ENCODE data around the gene XYLT1. TPM values are rescaled to one million over a fixed set of nuclear protein-coding genes. Genes with fewer than 3 reads are reported as not detected.
"Not testable (repeated sequence)": the region's sequence is repeated elsewhere in the genome, so short reads cannot be mapped to it uniquely, and the experiment has no call there.

Gene XYLT1
- total RNA-seq, 2 donors from 2014 or later = 24.2 to 28.6 TPM

DNA sequence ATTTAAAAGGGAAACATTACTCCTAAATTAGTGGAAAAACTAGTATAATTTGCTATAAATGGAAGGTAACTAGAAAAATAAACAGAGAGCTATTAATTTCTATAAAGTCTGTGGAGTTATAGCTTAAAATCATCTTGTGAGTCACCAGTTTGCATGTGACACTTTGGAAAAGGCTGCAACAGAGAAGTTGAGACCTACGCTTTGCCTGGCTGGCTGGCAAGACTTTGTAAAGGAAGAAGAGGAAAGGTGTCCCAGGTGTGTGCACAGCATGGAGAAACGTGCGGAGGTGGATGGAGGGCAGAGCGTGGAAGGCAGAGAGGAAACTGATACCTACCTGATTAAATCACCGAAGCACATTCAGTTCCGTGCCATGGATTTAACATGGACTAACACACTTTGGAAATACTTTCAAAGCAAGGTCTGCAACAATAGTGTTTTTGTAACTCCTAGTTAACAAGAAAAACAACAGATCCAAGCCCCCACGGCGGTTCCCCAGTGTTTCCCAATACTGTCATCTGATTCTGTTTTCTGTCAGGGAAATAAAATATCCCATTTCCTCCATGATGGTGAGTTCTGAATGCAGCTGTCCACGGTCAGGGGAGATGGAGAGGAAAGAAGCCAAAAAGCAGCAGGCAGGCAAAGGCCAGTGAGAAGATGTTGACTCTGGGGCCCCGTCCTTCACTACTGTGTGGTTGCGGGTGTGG is 134.8 kb downstream of the XYLT1 start:
- DNase-seq (no peak), ATAC-seq (no peak)
- intact Hi-C loops (cut with DNase I, micrococcal nuclease) = no loop called here

DNA sequence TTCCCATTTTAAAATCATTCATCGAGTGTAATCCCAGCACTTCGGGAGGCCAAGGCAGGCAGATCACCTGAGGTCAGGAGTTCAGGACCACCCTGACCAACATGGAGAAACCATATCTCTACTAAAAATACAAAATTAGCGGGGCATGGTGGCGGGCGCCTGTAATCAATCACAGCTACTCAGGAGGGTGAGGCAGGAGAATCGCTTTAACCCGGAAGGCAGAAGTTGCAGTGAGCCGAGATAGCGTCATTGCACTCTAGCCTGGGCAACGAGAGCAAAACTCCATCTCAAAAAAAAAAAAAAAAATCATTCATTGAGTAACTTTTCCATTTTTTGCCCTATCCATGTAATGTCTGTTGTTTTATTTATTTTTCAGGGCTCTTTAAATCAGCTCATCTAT is 135.4 kb downstream of the XYLT1 start:
- intact Hi-C loops (cut with DNase I, micrococcal nuclease); DNase-seq; ATAC-seq: not testable (repeated sequence)

DNA sequence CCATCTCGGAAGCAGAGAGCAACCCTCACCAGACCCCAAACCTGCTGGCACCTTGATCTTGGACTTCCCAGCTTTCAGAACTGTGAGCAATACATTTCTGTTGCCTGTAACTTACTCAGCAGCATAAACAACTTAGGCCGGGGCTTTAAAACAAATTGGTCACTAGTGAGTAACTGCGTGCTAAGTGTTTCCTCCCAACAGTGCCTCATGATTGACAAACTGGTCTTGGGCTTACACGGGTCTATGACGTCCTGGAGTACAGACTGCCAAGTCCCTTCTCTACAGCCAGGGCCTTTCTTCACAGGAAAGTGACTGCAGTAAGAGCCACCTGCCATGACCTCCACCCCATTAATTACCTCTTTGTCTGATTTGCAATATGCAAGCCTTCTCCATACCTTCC is 136.7 kb downstream of the XYLT1 start:
- intact Hi-C loops (cut with DNase I, micrococcal nuclease) = no loop called here
- no peak for DNase-seq
- no peak for ATAC-seq

DNA sequence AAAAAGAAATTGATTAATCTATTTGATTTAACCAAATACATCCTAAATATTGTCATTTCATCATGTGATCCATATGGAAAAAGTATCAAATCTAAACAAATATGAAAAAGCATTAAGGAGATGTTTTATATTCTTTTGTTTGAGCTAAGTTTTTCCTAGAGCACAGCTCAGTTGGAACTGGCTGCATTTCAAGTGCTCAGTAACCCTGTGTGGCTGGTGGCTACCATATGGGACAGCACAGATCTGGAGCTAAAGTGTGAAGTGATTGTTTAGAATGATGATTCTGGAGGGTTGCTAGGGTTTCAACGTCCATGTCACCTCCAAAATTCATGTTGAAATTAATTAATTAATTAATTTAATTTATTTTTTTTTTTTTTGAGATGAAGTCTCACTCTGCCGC is 137.5 kb downstream of the XYLT1 start:
- intact Hi-C loops (cut with DNase I, micrococcal nuclease) = no loop called here
- no peak for DNase-seq
- no peak for ATAC-seq

DNA sequence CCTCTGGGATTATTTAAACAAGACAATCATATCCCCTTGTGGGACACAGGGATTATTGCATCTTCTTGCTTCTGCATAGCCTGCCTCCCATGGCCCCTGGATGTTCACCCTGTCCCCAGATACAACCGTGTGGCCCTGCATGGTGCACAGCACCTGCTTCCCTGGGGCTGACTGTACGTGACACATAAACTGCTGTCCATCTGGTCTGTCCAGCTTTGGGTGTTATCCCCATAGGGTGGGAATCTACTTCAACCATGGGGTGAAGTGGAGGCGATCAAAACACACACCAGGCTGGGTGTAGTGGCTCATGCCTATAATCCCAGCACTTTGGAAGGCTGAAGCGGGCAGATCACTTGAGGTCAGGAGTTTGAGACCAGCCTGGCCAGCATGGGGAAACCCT is 138.8 kb downstream of the XYLT1 start:
- ATAC-seq = no peak
- intact Hi-C loops (cut with DNase I, micrococcal nuclease) = no loop called here
- DNase-seq = no peak

DNA sequence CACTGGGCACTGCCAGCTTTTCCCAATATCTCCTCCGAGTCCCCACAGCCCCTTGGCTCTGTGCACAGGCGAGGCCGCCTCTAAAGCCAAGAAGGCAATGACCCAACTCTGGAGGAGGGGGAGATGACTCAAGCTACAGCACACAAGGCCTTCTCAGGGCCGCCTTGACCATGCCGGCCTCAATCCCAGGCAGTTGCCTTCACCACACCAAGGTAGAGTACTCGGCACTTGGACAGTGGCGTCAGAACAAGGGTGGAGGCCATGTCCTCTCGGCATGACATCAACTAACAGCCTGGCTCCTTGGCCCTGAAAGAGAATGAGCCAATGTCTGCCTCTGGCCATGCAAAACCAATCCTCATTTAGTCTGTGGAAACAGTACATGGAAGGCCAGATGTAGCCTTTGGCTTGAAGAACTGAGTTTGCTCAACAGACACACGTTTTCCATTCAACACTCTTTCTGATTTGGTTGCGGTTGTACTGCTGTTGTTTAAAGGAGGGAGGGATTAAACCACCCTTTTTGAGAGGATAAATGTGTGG is 139.6 kb downstream of the XYLT1 start:
- DNase-seq (no peak), ATAC-seq (no peak)
- intact Hi-C loops (cut with DNase I, micrococcal nuclease) = no loop called here

DNA sequence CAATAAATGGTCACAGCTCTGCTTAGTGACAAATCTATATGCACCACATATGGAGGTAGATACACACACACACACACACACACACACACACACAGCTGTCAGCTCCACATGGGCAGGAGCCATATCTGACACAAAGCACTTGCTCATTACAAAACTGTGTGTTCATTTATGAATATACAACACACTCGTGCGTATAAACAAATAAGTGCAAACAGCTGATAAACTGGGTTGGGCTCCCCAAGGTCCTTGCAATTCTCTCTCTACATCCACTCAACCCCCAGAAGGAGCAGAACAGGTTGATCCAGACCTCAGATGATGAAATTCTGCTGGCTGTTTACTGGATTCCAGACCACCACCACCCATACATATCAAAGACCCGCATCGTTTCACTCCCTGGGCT is 140.7 kb downstream of the XYLT1 start:
- DNase-seq = no peak
- intact Hi-C loops (cut with DNase I, micrococcal nuclease) = no loop called here
- ATAC-seq = peak; percentile 60

DNA sequence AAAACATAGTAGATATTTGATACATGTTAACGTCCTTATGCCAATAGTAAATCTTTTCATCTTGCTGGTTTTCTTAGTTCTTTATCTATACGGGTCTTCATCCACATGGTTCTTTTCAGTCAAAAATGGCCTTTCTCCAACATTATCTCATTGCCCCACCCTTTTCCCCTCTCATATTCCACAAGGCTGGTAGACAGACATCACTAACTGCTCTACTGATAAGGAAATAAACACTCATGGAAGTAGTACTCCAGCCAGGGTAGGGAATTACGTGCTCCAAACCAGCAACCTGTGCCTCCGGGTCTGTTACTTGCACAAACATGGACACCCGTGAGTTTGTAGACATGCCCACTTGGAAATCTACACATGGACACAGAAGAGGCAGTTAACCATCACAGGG is 141.4 kb downstream of the XYLT1 start:
- DNase-seq (no peak), ATAC-seq (peak; percentile 71)
- intact Hi-C loops (cut with DNase I, micrococcal nuclease) = no loop called here

DNA sequence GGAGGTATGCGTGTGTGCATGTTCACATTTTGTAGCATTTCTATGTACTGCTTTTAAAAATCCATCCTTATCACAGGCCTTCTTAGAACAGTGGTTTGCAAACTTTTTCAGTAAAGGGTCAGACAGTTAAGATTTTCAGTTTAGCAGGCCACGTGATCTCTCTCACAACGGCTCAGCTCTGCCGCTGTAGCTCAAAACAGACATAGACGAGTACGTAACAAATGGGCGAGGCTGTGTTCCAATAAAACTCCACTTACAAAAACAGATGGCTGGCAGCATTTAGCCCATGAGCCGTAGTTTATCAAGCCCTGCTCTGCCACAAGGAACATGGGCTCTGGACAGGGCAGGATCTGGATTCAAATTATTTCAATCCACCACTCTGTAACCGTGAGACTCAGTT is 141.8 kb downstream of the XYLT1 start:
- ATAC-seq (peak; percentile 90), DNase-seq (peak; percentile 55 to 83)
- intact Hi-C loops (cut with DNase I, micrococcal nuclease) = no loop called here

DNA sequence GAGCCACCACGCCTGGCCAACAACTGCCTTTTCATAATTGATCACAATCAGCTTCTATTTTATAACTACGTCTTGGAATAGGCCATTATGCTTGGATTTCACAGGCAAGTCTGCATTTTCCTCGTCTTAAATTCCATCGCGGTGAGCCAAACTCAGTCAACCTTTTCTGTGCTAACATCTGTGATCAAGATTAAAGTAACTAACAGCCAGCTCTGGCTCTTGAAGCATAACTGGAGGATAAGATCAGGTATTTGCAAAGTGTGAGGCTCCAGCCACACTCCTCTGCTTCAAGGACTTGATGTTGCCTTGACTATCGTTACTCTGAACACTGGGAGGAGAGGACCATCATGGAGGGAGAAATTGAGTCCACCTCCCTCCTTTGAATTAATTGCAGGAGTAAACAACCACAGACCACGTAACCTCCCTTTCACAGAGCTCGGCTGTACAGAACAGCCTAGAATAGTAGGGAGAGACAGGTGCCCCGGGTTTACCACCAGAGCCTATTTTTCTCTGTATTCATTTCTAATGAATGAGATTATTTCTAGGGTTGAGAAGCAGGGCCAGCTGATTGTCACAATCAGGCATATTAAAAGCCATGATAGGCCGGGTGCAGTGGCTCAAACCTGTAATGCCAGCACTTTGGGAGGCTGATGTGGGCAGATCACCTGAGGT is 143.0 kb downstream of the XYLT1 start:
- DNase-seq = no peak
- ATAC-seq = no peak
- intact Hi-C loops (cut with DNase I, micrococcal nuclease) = no loop called here

DNA sequence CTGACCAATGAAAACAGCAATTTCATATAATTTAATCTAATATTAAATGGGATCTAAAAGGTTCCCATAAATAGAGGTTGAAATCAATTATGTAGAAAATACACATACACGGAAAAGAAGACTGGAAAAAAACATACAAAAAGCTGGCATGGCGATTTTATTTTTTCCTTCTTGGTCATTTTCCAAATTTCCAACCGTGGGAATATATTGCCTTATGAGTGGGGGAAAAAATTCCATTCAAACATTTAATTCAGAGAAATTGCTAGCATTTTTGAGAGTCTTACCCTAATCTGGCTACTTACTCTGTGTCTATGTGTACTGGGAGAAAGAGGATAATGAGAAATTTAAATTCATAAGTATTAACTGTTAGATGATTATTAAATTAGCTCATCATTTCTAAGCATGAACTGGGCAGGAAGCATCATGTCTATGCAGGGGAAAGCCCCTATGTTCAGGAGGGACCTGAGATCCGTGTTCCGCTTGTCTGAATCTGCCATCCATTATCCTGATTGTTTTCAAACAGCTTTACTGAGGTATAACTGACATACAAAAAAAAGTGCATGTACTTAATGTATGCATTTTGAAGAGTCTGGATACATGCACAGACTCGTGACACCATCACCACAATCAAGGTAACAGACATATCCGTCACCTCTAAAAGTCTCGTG is 145.2 kb downstream of the XYLT1 start:
- ATAC-seq (no peak), DNase-seq (no peak)
- intact Hi-C loops (cut with DNase I, micrococcal nuclease) = no loop called here

DNA sequence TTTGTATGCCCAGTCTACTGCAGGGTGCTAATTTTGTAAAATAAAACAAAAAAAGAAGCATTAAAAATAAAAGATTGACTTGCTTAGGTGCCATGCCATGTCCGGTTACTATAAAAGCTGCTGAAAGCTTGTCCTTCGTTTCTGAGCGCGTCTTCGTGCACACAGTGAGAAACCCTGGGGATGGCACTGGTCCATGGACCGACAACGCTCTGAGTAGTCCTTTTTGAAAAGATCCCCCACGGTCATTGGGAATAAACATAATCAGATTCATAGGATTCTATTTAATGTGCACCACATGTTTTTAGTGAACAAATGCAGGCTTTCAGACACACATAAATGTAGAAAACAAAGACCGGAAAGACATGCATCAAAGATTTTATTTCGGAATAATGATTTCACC is 146.3 kb downstream of the XYLT1 start:
- no peak for ATAC-seq
- intact Hi-C loops (cut with DNase I, micrococcal nuclease) = no loop called here
- no peak for DNase-seq

DNA sequence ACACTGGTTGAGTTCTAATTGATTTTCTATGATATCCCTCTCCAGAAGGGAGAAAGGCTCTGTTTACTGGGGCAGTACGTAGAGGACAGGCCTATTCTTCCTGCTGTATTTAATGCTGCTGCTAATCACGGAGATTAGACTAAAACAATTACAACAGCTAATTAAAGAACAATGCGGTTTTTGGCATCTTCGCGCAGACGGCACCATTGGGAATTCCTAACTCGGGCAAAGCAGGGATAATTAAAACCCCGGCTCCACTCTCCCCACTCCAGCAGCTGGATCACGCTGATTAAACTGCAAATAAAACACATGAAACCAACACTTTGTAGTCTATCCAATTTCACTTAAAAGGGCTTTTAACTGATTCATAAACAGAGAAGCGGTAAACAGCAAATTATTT is 147.6 kb downstream of the XYLT1 start:
- ATAC-seq (no peak), DNase-seq (no peak)
- intact Hi-C loops (cut with DNase I, micrococcal nuclease) = no loop called here

DNA sequence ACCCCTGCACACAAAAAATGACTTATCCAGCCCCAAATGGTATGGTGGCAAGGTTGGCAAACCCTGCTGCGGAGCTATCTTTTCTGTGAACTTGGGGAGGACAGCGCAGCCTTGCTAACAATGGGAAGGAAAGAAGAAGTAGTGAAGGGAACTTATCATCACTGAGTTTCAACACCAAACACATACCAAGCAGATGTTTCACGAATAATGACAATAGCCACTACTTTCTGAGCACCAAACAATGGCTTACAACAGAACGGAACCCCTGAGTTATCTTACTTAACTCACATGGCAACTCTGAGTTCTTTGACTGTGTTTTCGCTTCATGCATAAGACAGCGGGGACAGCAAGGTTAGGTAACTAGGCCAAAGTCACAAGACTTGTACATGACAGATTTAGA is 148.9 kb downstream of the XYLT1 start:
- intact Hi-C loops (cut with DNase I, micrococcal nuclease) = no loop called here
- ATAC-seq (no peak), DNase-seq (no peak)

DNA sequence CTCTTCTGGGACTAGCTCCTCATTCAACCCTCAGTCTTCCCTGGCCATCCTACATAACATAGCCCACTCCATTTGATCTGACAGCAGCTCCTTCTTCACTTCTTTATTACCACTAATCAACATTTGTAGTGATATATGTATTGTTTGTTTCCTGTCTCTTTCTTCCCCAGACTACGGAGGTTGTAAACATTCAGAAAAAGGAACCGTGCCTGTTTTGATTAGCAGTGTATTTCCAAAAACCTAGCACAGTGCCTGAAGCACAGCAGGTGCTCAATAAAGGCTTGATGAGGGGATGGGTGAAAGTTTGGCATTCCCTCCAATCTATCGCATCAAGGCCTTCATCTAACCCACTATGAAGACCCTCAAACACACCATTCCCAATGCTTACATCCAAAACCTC is 150.8 kb downstream of the XYLT1 start:
- DNase-seq (no peak), ATAC-seq (no peak)
- intact Hi-C loops (cut with DNase I, micrococcal nuclease) = no loop called here

DNA sequence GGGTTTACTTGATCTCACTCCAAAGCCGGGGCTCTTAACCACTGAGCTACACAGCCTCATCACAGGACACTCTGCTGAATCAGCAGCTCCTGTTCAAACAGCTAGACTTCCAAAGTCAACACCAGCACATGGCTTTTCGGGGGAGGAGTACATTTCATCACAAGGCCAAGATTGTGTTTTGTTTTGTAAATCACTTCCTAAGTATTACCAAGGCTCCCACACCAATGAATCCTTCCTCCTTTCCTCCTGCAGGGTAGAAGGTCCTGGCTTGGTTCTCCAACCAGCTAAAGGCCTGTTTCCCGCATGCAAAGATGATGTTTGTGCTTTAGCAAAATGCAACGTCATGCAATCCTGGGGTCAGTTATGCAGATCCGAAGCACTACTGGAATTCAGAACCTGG is 152.5 kb downstream of the XYLT1 start:
- DNase-seq (no peak), ATAC-seq (peak; percentile 38)
- intact Hi-C loops (cut with DNase I, micrococcal nuclease) = no loop called here

DNA sequence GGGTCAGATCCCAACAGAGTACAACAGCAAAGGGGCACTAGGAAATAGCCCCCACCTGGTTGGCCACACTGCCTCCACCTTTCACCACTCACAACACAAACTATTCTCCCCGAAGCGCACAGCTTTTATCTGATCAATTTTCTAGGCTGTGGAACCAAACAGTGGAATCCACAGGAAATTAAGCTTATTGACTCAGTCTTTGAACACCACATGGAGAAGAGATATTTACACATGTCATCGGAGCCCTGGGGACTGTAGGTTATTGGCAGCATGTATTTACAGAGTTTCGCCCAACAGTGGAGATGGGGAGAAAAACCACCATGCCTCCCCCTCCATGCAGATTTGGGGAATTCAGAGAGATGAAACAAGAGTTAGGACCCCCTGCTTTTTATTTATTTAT is 154.8 kb downstream of the XYLT1 start:
- DNase-seq = no peak
- intact Hi-C loops (cut with DNase I, micrococcal nuclease) = no loop called here
- ATAC-seq = no peak

DNA sequence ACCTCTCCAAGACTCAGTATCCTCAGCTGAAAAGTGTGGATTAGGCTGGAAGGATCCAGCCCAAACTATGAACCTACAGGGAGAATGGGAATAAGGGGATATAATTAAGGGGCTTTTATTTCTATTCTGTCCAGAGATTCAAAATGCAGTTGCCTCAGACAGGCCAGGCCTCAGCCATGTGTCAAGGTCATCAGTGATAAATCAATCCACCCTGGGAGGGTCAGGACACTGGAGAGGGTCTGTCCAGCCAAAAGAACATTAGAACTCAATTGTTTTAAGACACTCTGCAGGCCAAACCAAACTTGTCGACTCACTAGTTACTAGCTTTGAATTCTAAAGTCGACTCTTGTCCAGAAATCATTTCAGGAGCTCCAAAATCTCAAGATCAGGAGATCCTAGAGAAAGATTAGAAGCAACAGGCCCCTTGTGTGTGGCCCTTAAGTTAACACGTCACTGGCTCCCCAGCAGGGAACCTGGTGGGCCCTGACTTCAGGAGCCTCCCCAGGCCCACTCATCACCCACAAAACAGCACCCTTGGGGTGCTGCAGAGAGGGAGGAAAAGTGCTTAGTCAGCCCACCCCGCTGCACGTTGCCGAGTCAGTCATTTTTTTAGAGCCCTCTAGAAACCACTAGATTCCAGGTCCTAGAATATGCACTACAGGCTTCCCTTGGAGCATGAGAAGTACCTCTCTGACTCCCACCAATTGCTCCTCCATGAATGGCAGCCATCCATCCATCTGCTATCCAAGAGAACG is 156.8 kb downstream of the XYLT1 start:
- intact Hi-C loops (cut with DNase I, micrococcal nuclease) = no loop called here
- no peak for ATAC-seq

DNA sequence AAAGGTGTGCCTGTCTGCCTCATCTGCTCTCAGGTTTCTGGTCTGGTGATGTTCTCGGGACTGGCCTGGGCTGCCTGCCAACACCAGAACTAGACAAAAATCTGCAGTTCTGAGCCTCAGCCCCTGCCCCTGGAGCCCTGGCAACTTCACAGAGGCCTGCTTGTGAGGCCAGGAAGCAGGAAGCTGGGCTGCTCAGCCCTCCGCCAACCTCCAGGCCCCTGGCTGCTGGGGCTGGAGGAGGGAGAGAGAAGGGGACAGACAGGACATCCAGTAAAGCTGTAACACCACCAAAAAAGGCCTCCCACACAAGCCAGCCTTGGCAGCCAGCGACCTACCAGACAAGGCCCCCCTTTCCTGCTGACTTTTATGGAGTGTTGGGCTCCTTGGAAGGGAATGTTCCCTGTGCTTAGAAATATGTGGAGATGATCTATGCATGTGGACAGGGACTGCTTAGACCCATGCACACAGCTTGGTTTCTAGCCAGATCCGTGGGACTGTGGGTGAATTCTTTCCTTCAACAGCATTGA is 157.6 kb downstream of the XYLT1 start:
- DNase-seq (peak; percentile 31 to 84), ATAC-seq (peak; percentile 41)
- intact Hi-C loops (cut with DNase I, micrococcal nuclease) = no loop called here

More for the DNA sequence above, 156.8 kb downstream of the XYLT1 start:
- DNase-seq = no peak

All from left colon (tissue), 2 donors.